Activated CD4-positive, alpha-beta T cell treated with anti-CD3 and anti-CD28 coated beads, Interleukin-2, amount 10 ng/mL, durations not matched to agents 7 days and 5 days (primary cell): ENCODE results near the gene RPS6KB1. TPM values are rescaled to one million over a fixed set of nuclear protein-coding genes. Genes with fewer than 3 reads are reported as not detected.
A peak's percentile ranks its signal among the peaks of the same experiment; 100 is the strongest.

ENCODE experiments used
- CTCF ChIA-PET: fragments of 350-600 bp; sonication (Branson Sonifier 250); formaldehyde crosslinking; loops from one replicate; lab custom pipeline; 2021; ENCODE audit warnings: antibody characterized with exemption; lab: Charles Lee
- POLR2A ChIA-PET: fragments of 350-600 bp; sonication (Branson Sonifier 250); formaldehyde crosslinking; loops from one replicate; lab custom pipeline; 2021; ENCODE audit warnings: antibody characterized with exemption; lab: Charles Lee
- DNase-seq: peaks from one replicate; pipeline ENCODE4 v3.0.0-alpha.2; 2020
- H3K27ac Mint-ChIP-seq: one replicate; pipeline ENCODE4 v1.8.0; 2021; ENCODE audit warnings: mild to moderate bottlenecking, moderate library complexity, mixed read lengths
- H3K27me3 Mint-ChIP-seq: one replicate; pipeline ENCODE4 v1.8.0; 2021; ENCODE audit warnings: mixed read lengths
- H3K36me3 Mint-ChIP-seq: one replicate; pipeline ENCODE4 v1.8.0; 2021; ENCODE audit warnings: low read depth, mixed read lengths
- H3K4me1 Mint-ChIP-seq: one replicate; pipeline ENCODE4 v1.8.0; 2021; ENCODE audit warnings: mixed read lengths
- H3K4me3 Mint-ChIP-seq: one replicate; pipeline ENCODE4 v1.8.0; 2021; ENCODE audit warnings: mild to moderate bottlenecking, moderate library complexity, mixed read lengths
- H3K9me3 Mint-ChIP-seq: one replicate; pipeline ENCODE4 v1.8.0; 2021; ENCODE audit warnings: mixed read lengths
- total RNA-seq, 2 experiments: library from RNA; stranded (reverse); gene quantifications; one replicate each; pipeline ENCODE4 v1.2.3, GENCODE V29; 2021

RPS6KB1 gene
- total RNA-seq, 2 experiments from 2014 or later: 46.7 to 50.3 TPM

DNA sequence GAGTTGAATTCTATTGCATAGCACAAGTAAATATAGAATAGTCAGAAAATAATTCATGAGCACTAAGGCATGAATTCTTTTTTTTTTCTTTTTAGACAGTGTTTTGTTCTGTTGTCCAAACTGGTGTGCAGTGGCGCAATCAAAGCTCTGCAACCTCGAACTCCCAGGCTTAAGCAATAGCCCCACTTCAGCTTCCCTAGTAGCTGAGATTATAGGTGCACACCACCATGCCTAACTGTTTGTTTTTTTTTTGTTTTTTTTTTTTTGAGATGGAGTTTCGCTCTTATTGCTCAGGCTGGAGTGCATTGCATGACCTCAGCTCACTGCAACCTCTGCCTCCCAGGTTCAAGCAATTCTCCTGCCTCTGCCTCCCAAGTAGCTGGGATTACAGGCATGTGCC lies 16.8 kb upstream of the RPS6KB1 start:
- no peak for DNase-seq
- H3K27ac Mint-ChIP-seq: no peak overlapping the region
- no peaks in the 10 kb centered on the region for H3K9me3 Mint-ChIP-seq
- H3K27me3 Mint-ChIP-seq: no peaks in the 10 kb centered on the region
- peaks cover 2% of the 10 kb centered on the region for H3K4me1 Mint-ChIP-seq
- peaks cover 30% of the 10 kb centered on the region for H3K36me3 Mint-ChIP-seq
- no peak overlapping the region for H3K4me3 Mint-ChIP-seq
- CTCF ChIA-PET: interaction anchor here (0.5 to 1.2 kb wide), 7 partner anchors 11 to 1301 kb away, joined by 3 to 4 read pairs (median 3); no protein-coding TSS in a partner anchor
- POLR2A ChIA-PET: interaction anchor here (0.6 to 0.7 kb wide), 2 partner anchors 16 to 18 kb away, joined by 3 to 7 read pairs; no protein-coding TSS in a partner anchor

DNA sequence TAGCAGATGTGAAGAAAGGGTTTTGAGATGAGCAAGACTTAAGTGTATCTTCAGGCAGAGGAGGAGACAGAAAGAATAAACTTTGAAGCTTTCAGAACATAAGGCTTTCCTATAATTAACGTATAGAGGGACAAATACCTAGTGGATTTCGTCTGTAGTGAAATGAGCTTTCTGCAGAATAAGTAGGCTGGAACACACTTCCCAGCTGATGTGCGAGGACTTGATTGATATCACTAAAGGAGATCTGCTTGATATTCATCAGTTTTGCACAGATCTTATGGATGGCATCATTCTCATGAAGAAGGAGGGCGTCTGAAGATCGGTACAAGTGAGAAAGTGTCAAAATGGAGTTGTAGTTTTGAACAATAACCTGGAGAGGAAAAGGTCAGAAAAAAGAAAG lies 15.0 kb upstream of the RPS6KB1 start:
- ChIA-PET CTCF (interaction anchor here (0.6 kb wide), 3 partner anchors 15 to 181 kb away, joined by 3 to 4 read pairs (median 3); no protein-coding TSS in a partner anchor), POLR2A (interaction anchor here (0.6 kb wide), 1 partner anchor 174 kb away, joined by 6 read pairs; no protein-coding TSS in a partner anchor)
- Mint-ChIP-seq H3K36me3 (peaks cover 27% of the 10 kb centered on the region), H3K4me1 (peaks cover 2% of the 10 kb centered on the region), H3K27ac (peak overlapping the region; percentile 22), H3K4me3 (no peak overlapping the region), H3K9me3 (no peaks in the 10 kb centered on the region), H3K27me3 (no peaks in the 10 kb centered on the region)
- no peak for DNase-seq

DNA sequence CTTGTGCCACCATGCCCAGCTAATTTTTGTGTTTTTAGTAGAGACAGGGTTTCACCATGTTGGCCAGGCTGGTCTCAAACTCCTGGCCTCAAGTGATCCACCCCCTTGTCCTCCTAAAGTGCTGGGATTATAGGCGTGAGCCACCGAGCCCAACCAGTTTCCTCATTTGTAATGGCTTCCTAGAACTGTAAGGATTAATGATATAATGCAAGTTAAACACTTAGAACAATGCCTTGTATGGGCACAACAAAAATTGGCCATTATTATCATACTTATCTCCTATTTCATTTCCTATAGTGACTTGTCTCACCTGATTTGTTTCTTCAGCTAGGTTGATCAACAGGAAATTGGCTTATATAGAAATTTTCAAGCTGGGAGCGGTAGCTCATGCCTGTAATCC lies 14.3 kb upstream of the RPS6KB1 start:
- ChIA-PET POLR2A (no interaction called here), CTCF (interaction anchor here (0.6 kb wide), 1 partner anchor 168 kb away, joined by 3 read pairs; no protein-coding TSS in a partner anchor)

DNA sequence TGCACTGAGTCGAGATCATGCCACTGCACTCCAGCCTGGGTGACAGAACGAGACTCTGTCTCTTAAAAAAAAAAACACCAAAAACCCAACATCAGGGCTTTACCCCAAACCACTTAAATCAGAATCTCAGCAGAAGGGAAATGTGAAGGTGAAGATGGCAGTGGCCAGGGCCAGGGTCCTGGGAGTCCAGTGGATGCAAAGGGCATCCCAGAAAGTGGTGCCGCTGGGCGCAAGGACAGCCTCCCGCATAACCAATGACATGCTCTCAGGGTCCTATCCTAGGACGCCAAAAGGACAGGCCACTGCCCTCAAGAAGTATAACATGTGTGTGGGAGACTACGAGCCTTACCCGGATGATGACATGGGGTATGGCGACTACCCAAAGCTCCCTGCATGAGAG lies 8.1 kb upstream of the RPS6KB1 start:
- H3K36me3 Mint-ChIP-seq: peaks cover 38% of the 10 kb centered on the region
- no peak overlapping the region for H3K4me3 Mint-ChIP-seq
- H3K27ac Mint-ChIP-seq: no peak overlapping the region
- no peaks in the 10 kb centered on the region for H3K27me3 Mint-ChIP-seq
- DNase-seq: no peak
- POLR2A ChIA-PET: no interaction called here
- CTCF ChIA-PET: interaction anchor here (0.6 kb wide), 1 partner anchor 16 kb away, joined by 5 read pairs; no protein-coding TSS in a partner anchor
- peaks cover 5% of the 10 kb centered on the region for H3K4me1 Mint-ChIP-seq
- H3K9me3 Mint-ChIP-seq: no peaks in the 10 kb centered on the region

More for the DNA sequence above, 14.3 kb upstream of the RPS6KB1 start:
- H3K9me3 Mint-ChIP-seq: no peaks in the 10 kb centered on the region
- H3K4me1 Mint-ChIP-seq: peaks cover 2% of the 10 kb centered on the region
- H3K27ac Mint-ChIP-seq: no peak overlapping the region
- H3K27me3 Mint-ChIP-seq: no peaks in the 10 kb centered on the region
- peaks cover 26% of the 10 kb centered on the region for H3K36me3 Mint-ChIP-seq
- H3K4me3 Mint-ChIP-seq: no peak overlapping the region
- DNase-seq: no peak

DNA sequence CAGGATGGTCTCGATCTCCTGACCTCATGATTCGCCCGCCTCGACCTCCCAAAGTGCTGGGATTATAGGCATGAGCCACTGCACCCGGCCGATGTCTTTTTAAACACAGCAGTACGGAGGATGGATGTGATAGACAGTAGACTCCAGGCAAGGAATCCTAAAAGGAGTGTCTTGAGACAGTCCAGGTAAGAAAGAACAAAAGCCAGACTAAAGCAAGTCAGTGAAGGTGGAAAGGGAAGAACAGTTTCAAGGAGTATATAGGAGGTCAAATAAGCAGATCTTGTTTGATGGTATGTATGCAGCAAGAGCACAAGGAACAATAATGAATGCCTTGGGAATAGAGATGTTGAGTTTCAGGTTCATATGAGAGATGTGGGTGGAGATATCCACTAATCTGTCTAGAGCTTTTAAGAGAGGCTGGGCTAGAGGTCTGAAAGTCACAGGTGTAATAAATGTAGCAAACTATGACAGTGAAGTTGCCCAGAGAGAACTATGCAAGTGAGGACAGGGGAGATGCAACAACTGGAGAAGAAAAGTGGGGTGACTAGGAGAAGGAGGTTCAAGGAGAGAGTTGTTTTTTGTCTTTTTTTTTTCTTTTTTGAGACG lies 4.7 kb upstream of the RPS6KB1 start:
- POLR2A ChIA-PET: no interaction called here
- no peak overlapping the region for H3K27ac Mint-ChIP-seq
- H3K4me1 Mint-ChIP-seq: peaks cover 23% of the 10 kb centered on the region
- H3K27me3 Mint-ChIP-seq: no peaks in the 10 kb centered on the region
- DNase-seq: no peak
- CTCF ChIA-PET: interaction anchor here (0.6 to 0.8 kb wide), 2 partner anchors 41 to 141 kb away, joined by 3 to 4 read pairs; no protein-coding TSS in a partner anchor
- peaks cover 42% of the 10 kb centered on the region for H3K36me3 Mint-ChIP-seq
- no peak overlapping the region for H3K4me3 Mint-ChIP-seq
- H3K9me3 Mint-ChIP-seq: no peaks in the 10 kb centered on the region

DNA sequence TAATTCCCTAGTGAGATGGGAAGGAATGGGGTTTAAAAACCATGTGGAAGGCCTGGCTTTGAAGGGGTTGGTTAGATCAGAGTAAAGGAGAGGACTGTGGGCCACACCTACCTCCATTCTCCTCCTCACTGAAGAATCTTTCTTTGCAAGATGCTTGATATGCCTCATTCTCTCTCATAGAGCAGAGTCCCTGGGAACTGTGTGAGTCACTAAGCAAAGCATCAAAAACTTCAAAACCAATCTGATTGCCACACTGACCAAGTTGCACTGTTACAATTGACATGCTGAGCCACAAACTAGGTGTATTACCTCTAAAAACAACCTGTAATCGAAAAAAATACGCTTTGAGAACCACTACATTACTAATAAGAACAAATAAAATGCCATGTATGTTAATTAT lies 2.2 kb upstream of the RPS6KB1 start:
- peak overlapping the region; percentile 24 for H3K4me3 Mint-ChIP-seq
- H3K4me1 Mint-ChIP-seq: peaks cover 38% of the 10 kb centered on the region
- H3K27ac Mint-ChIP-seq: peak overlapping the region; percentile 39
- peaks cover 29% of the 10 kb centered on the region for H3K36me3 Mint-ChIP-seq
- DNase-seq: no peak
- no peaks in the 10 kb centered on the region for H3K9me3 Mint-ChIP-seq
- CTCF ChIA-PET: no interaction called here
- no peaks in the 10 kb centered on the region for H3K27me3 Mint-ChIP-seq
- POLR2A ChIA-PET: no interaction called here

DNA sequence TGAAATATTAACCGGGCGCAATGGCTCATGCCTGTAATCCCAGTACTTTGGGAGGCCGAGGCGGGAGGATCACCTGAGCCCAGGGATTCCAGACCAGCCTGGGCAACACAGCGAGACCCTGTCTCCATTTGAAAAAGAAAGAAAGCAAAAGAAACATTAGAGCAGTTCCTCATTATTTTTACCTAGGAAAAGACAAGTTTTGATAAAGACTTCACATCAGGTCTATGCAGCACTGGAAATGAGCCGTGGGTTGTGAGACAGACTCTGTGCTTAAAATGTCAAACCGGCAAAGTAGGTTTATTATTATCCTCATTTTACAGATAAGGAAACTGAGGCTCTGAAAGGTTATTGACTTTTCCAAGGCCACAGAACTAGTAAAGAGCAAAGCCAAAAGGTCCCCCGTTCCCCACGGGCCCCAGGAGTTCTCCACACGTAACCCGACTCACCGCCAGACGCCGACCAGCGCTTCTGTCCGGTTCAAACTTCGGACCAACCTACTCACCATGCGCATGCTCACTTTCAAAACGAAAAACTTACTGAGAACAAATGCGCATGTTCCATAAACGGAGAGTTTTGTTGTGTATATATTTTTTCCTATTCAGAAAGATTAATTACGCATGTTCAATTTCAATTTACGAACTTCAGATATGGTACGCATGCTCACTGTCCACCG lies 534 bp upstream of the RPS6KB1 start:
- no peak for DNase-seq
- Mint-ChIP-seq H3K27ac (peak overlapping the region; percentile 99), H3K36me3 (peaks cover 28% of the 10 kb centered on the region), H3K4me1 (peaks cover 51% of the 10 kb centered on the region), H3K4me3 (peak overlapping the region; percentile 100), H3K27me3 (no peaks in the 10 kb centered on the region), H3K9me3 (no peaks in the 10 kb centered on the region)
- ChIA-PET POLR2A (interaction anchor here (0.6 kb wide), 1 partner anchor 273 kb away, joined by 3 read pairs; no protein-coding TSS in a partner anchor), CTCF (interaction anchor here (0.5 to 1.3 kb wide), 4 partner anchors 18 to 515 kb away, joined by 3 to 5 read pairs (median 4); no protein-coding TSS in a partner anchor)

DNA sequence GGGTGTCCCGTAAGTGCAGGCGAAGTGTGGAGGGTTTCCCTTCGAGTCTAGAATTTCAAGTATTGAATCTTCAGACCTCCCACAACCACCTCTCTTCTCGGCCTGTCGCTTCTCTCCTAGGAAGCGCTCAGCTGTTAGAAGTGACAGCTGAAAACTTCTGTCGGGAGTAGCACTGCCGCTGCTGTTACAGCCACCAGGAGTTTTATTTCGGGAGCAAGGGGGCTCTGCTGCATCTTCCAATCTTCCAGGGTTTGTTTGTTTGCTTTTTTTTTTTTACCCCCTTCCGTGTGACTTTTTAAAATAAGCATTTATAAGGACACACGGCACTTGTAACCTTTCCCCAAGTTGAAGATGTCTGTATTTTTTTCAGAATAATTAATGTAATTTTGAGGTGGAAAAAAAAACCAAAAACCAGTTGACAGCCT lies 767 bp downstream of the RPS6KB1 start:
- Mint-ChIP-seq H3K27ac (peak overlapping the region; percentile 99), H3K4me3 (peak overlapping the region; percentile 100), H3K4me1 (peaks cover 55% of the 10 kb centered on the region), H3K9me3 (no peaks in the 10 kb centered on the region), H3K27me3 (no peaks in the 10 kb centered on the region), H3K36me3 (peaks cover 23% of the 10 kb centered on the region)
- DNase-seq: peak; percentile 44
- POLR2A ChIA-PET: interaction anchor here (0.7 kb wide), 1 partner anchor 17 kb away, joined by 7 read pairs; no protein-coding TSS in a partner anchor
- CTCF ChIA-PET: interaction anchor here (0.6 to 1.4 kb wide), 5 partner anchors 12 to 404 kb away, joined by 3 to 4 read pairs (median 3); no protein-coding TSS in a partner anchor

DNA sequence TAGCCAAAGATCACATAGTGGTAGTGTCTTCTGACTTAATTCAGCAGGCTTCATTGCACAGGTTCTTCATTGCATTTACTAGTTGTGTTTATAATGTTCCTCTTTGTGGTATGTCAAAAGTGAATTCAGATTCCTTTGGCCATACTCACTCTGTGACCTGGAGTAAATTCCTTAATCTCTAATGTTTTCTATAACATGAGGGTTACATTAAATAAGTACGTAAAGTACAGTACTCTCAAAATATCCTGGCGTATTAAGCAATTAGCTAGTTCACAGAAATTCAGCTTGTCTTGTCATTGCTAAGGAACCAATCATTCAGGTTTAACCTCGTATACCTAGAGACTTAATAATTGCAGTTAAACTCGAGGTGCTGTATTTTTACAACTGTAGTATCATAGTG lies 4.2 kb downstream of the RPS6KB1 start:
- H3K27ac Mint-ChIP-seq: no peak overlapping the region
- H3K9me3 Mint-ChIP-seq: no peaks in the 10 kb centered on the region
- no peak for DNase-seq
- no peak overlapping the region for H3K4me3 Mint-ChIP-seq
- peaks cover 47% of the 10 kb centered on the region for H3K4me1 Mint-ChIP-seq
- peaks cover 13% of the 10 kb centered on the region for H3K36me3 Mint-ChIP-seq
- CTCF ChIA-PET: no interaction called here
- POLR2A ChIA-PET: no interaction called here
- no peaks in the 10 kb centered on the region for H3K27me3 Mint-ChIP-seq

DNA sequence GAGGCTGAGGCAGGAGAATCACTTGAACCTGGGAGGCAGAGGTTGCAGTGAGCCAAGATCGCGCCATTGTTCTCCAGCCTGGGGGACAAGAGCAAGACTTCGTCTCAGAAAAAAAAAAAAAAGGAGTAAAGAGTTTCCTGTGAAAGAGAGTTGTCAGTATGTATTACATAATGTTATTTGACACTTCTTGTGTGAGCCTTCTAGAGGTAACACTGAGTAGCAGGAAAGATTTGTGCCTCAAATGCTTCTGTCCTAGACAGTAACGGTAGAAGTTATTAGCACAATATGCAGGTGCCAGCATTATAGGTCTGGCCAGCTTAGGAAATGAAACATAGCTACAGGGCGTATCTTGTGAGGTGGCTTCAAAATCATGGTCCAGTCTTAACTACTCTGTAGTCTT lies 6.2 kb downstream of the RPS6KB1 start:
- Mint-ChIP-seq H3K4me1 (peaks cover 43% of the 10 kb centered on the region), H3K27ac (peak overlapping the region; percentile 54), H3K36me3 (peaks cover 12% of the 10 kb centered on the region), H3K4me3 (no peak overlapping the region), H3K27me3 (no peaks in the 10 kb centered on the region), H3K9me3 (no peaks in the 10 kb centered on the region)
- peak; percentile 20 for DNase-seq
- ChIA-PET CTCF (interaction anchor here (2.0 kb wide), 1 partner anchor 13 kb away, joined by 5 read pairs; no protein-coding TSS in a partner anchor), POLR2A (no interaction called here)

DNA sequence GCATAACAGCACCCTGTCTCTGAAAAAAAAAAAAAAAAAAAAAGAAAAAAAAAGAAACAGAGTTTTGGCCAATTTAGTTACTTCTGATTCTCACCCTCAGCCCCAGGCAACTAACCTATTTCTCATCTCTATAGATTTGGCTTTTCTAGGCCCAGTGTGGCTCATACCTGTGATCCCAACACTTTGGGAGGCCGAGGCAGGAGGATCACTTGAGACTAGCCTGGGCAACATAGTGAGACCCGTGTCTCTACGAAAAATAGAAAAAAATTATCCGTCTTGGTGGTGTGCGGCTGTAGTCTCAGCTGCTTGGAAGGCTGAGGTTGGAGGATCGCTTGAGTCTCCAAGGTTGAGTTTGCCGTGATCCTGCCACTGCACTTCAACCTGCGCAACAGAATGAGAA lies 8.7 kb downstream of the RPS6KB1 start:
- H3K27ac Mint-ChIP-seq: no peak overlapping the region
- CTCF ChIA-PET: no interaction called here
- peaks cover 30% of the 10 kb centered on the region for H3K4me1 Mint-ChIP-seq
- DNase-seq: no peak
- H3K9me3 Mint-ChIP-seq: no peaks in the 10 kb centered on the region
- no peak overlapping the region for H3K4me3 Mint-ChIP-seq
- peaks cover 11% of the 10 kb centered on the region for H3K36me3 Mint-ChIP-seq
- POLR2A ChIA-PET: no interaction called here
- H3K27me3 Mint-ChIP-seq: no peaks in the 10 kb centered on the region

DNA sequence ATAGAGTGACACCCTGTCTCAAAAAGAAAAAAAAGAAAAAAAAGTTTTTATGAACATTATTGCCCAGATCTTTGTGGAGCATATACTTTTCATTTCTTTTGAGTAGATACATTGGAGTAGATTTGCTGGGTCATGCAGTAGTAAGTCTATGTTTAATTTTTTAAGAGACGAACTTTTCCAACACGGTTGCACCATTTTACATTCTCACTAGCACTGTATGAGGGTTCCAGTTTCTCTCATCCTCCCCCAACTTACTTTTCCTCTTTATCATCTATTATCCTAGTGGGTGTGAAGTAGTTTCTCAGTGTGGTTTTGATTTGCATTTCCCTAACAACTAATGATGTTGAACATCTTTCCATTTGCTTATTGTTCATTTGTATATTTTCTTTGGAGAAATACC lies 10.5 kb downstream of the RPS6KB1 start:
- H3K27ac Mint-ChIP-seq: no peak overlapping the region
- peaks cover 18% of the 10 kb centered on the region for H3K4me1 Mint-ChIP-seq
- POLR2A ChIA-PET: no interaction called here
- CTCF ChIA-PET: interaction anchor here (0.6 to 1.0 kb wide), 2 partner anchors 28 to 53 kb away, joined by 3 read pairs; no protein-coding TSS in a partner anchor
- H3K4me3 Mint-ChIP-seq: no peak overlapping the region
- H3K9me3 Mint-ChIP-seq: no peaks in the 10 kb centered on the region
- DNase-seq: no peak
- no peaks in the 10 kb centered on the region for H3K27me3 Mint-ChIP-seq
- H3K36me3 Mint-ChIP-seq: peaks cover 10% of the 10 kb centered on the region

DNA sequence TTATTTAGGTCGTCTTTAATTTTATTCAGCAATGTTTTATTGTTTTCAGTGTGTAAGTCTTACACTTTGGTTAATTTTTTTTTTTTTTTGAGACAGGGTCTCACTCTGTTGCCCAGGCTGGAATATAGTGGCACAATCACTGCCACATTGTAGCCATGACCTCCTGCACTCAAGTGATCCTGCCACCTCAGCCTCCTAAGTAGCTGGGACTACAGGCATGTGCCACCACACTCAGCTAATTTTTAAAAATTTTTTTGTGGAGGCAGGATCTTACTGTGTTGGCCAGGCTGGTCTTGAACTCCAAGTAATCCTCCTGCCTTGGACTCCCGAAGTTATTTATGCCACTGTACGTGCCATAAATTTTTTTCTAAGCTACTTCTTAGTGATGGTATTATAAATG lies 14.5 kb downstream of the RPS6KB1 start:
- peaks cover 15% of the 10 kb centered on the region for H3K36me3 Mint-ChIP-seq
- no peaks in the 10 kb centered on the region for H3K27me3 Mint-ChIP-seq
- no peak for DNase-seq
- H3K4me1 Mint-ChIP-seq: peaks cover 7% of the 10 kb centered on the region
- CTCF ChIA-PET: no interaction called here
- POLR2A ChIA-PET: no interaction called here
- H3K27ac Mint-ChIP-seq: no peak overlapping the region
- H3K9me3 Mint-ChIP-seq: no peaks in the 10 kb centered on the region
- H3K4me3 Mint-ChIP-seq: no peak overlapping the region
